Measurements from ENCODE around the gene XPNPEP2. TPM values are rescaled to one million over a fixed set of nuclear protein-coding genes. Genes with fewer than 3 reads are reported as not detected.

Gene XPNPEP2
- total RNA-seq, 1 experiment from 2014 or later, result not detected

Other genes starting within 250 kb of the XPNPEP2 start
- 40.2 and 60.7 TPM in 2 replicates for gene SMARCA1, start 215.5 kb upstream of the XPNPEP2 start, total RNA-seq (2014; rRNA removed; shearing (Covaris generic))
- 24.2 and 35.0 TPM in 2 replicates for gene OCRL, start 198.7 kb upstream of the XPNPEP2 start, total RNA-seq (2014; rRNA removed; shearing (Covaris generic))
- not detected in 2 replicates for gene APLN, start 84.0 kb upstream of the XPNPEP2 start, total RNA-seq (2014; rRNA removed; shearing (Covaris generic))
- gene SASH3, start 41.0 kb downstream of the XPNPEP2 start, total RNA-seq (2014; rRNA removed; shearing (Covaris generic)), result not detected in 2 replicates
- gene ZDHHC9, start 104.9 kb downstream of the XPNPEP2 start, total RNA-seq (2014; rRNA removed; shearing (Covaris generic)), result 5.0 and 6.3 TPM in 2 replicates
- 9.6 and 12.1 TPM in 2 replicates for gene UTP14A, start 167.2 kb downstream of the XPNPEP2 start, total RNA-seq (2014; rRNA removed; shearing (Covaris generic))
- 1.4 and 3.4 TPM in 2 replicates for gene BCORL1, start 243.7 kb downstream of the XPNPEP2 start, total RNA-seq (2014; rRNA removed; shearing (Covaris generic))

All from G401 (cell line).